Heart left ventricle (tissue), 13 donors: ENCODE measurements around the gene GPER1.

Source experiments
- CTCF ChIP-seq, 12 donors: fragments of 200-600 bp; sonication (generic) in 4 of 12; IDR thresholded peaks; one replicate each; pipeline versions ENCODE4 v1.5.0 to v1.8.0; 2018 to 2022; ENCODE audit warnings: antibody characterized with exemption in 12 of 12, mild to moderate bottlenecking in 5 of 12
- POLR2A ChIP-seq, 2 donors: fragments of 450-650 bp; IDR thresholded peaks; one replicate each; pipeline ENCODE4 v1.6.1; 2017; ENCODE audit warnings: antibody characterized with exemption in 2 of 2, mild to moderate bottlenecking in 2 of 2, moderate library complexity in 2 of 2
- donor health status: ischemic (EF 13 %, LVEDD 7.1; RV severe dilation, severe dysfunction).
- donor health status: DM: no; HTN: yes; CAD: no.
- donor health status: DM: no; HTN: no; CAD: no.
- donor health status: ischemic (EF 25% LVEDD 6.9; RV normal size, moderate dysfunction).
- donor health status: ischemic (EF 25% LVEDD 5.7; RV mildly dilated, moderate dysfunction).
- donor health status: ischemic (EF 35%, LVEDD 5.7; RV mildly dilated, moderate dysfunction).
- donor health status: nonischemic (EF 11% LVEDD 7.7; RV severe dilation, severe dysfunction).
- donor health status: DM: yes; HTN: yes; CAD: no.
- donor health status: PGD.
- donor health status: ischemic (EF 29% LVEDD 5.4; RV normal size, mild dysfunction).
- donor health status: nonischemic (EF 23%, LVEDD 6.1; RV moderate dilation, normal function).

- TF ChIP-seq CTCF (IDR thresholded peaks at IDR 0.05) (no peak), POLR2A (IDR thresholded peaks at IDR 0.05) (no peak)
Measured at GRCh38 chr7:1090236-1090635, 2.3 kb downstream of the GPER1 start.
